Osteocyte (in vitro differentiated cells): ENCODE measurements around the gene KHDC4. TPM values are rescaled to one million over a fixed set of nuclear protein-coding genes. Genes with fewer than 3 reads are reported as not detected.

Experiments
- DNase-seq: peaks from one replicate; pipeline ENCODE4 v3.0.0; 2021; ENCODE audit warnings: mixed read lengths; ENCODE audit not compliant: unreplicated experiment; ENCODE audit errors: extremely low spot score
- H3K27ac Mint-ChIP-seq: one replicate; pipeline ENCODE4 v1.8.0; 2021; ENCODE audit warnings: mild to moderate bottlenecking, mixed read lengths; ENCODE audit not compliant: unreplicated experiment
- H3K27me3 Mint-ChIP-seq: one replicate; pipeline ENCODE4 v1.8.0; 2021; ENCODE audit warnings: mixed read lengths; ENCODE audit not compliant: unreplicated experiment
- H3K36me3 Mint-ChIP-seq: one replicate; pipeline ENCODE4 v1.8.0; 2021; ENCODE audit warnings: mixed read lengths; ENCODE audit not compliant: unreplicated experiment
- H3K4me1 Mint-ChIP-seq: one replicate; pipeline ENCODE4 v1.8.0; 2021; ENCODE audit warnings: mixed read lengths; ENCODE audit not compliant: unreplicated experiment
- H3K4me3 Mint-ChIP-seq: one replicate; pipeline ENCODE4 v1.8.0; 2021; ENCODE audit warnings: mild to moderate bottlenecking, moderate library complexity, mixed read lengths; ENCODE audit not compliant: unreplicated experiment
- H3K9me3 Mint-ChIP-seq: one replicate; pipeline ENCODE4 v1.8.0; 2021; ENCODE audit warnings: mixed read lengths; ENCODE audit not compliant: unreplicated experiment
- total RNA-seq: library from RNA; stranded (reverse); gene quantifications from 2 replicates; pipeline ENCODE4 v1.2.1, GENCODE V29; 2021
- TF ChIP-seq, protein P1 (sequence below): fragments of 200-600 bp; sonication (generic); IDR thresholded peaks from 2 replicates; pipeline ENCODE4 v1.5.0; 2021; ENCODE audit warnings: antibody characterized with exemption, mild to moderate bottlenecking, moderate library complexity

The KHDC4 gene
- total RNA-seq, 1 donor from 2014 or later, result 53.7 TPM

DNA sequence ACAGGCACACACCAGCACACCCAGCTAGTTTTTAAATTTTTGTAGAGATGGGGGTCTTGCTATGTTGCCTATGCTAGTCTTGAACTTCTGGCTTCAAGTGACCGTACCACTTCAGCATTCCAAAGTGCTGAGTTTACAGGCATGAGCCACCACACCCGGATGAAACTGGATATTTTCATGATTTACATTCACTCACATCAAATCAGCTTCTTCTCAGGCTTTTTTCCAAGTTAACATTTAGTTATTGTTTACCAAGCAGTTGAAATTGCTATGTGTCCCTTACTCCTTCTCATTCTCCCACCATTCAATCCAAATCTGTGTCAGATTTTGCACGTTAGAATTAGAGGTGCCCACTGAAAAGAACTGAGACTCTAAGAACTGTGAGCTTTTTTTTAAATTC lies 41.4 kb downstream of the KHDC4 start:
- H3K27ac Mint-ChIP-seq, result peak overlapping the region; percentile 86
- DNase-seq, result no peak
- peaks cover 8% of the 10 kb centered on the region for H3K36me3 Mint-ChIP-seq
- peaks cover 31% of the 10 kb centered on the region for H3K4me1 Mint-ChIP-seq
- TF ChIP-seq, protein P1, sequence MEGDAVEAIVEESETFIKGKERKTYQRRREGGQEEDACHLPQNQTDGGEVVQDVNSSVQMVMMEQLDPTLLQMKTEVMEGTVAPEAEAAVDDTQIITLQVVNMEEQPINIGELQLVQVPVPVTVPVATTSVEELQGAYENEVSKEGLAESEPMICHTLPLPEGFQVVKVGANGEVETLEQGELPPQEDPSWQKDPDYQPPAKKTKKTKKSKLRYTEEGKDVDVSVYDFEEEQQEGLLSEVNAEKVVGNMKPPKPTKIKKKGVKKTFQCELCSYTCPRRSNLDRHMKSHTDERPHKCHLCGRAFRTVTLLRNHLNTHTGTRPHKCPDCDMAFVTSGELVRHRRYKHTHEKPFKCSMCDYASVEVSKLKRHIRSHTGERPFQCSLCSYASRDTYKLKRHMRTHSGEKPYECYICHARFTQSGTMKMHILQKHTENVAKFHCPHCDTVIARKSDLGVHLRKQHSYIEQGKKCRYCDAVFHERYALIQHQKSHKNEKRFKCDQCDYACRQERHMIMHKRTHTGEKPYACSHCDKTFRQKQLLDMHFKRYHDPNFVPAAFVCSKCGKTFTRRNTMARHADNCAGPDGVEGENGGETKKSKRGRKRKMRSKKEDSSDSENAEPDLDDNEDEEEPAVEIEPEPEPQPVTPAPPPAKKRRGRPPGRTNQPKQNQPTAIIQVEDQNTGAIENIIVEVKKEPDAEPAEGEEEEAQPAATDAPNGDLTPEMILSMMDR, result no peak
- no peaks in the 10 kb centered on the region for H3K9me3 Mint-ChIP-seq
- no peaks in the 10 kb centered on the region for H3K27me3 Mint-ChIP-seq
- H3K4me3 Mint-ChIP-seq, result no peak overlapping the region

DNA sequence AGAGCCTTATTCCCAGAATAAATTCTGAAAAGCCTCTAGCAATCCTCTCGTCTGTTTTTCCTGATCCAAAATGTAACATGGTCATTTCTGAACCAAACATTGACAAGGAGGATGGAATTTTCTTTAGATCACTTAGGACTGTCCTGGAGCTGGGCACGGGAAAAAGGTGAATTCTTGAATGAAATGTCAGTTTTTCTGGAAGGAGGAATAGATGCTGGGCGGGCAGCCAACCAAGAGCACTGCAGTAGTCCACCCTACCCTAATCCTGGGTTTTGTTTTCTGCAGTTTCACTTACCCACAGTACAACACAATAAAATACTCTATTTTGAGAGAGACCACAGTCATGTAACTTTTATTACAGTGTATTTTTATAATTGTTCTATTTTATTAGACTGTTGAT lies 44.0 kb downstream of the KHDC4 start:
- H3K27ac Mint-ChIP-seq, result no peak overlapping the region
- H3K4me3 Mint-ChIP-seq, result no peak overlapping the region
- H3K9me3 Mint-ChIP-seq, result no peaks in the 10 kb centered on the region
- peaks cover 31% of the 10 kb centered on the region for H3K4me1 Mint-ChIP-seq
- no peak for DNase-seq
- no peaks in the 10 kb centered on the region for H3K27me3 Mint-ChIP-seq
- no peaks in the 10 kb centered on the region for H3K36me3 Mint-ChIP-seq
- TF ChIP-seq, protein P1, result no peak

DNA sequence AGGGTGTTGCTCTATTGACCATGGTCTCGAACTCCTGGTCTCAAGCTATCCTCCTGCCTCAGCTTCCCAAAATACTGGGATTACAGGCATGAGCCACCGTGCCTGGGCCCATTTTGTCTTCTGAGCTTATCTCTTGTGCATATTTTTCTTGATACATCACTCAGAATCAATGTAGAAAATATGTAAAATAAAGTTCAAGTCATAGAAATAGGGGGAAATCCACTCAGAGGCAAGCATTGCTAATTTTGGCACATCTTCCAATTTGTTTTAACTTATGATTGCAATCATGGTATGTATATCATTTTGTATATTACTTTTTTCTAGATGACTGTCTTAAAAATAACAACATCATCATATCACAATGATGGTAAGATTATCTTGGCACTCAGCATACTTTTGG lies 44.6 kb downstream of the KHDC4 start:
- Mint-ChIP-seq H3K36me3 (no peaks in the 10 kb centered on the region), H3K4me1 (peaks cover 34% of the 10 kb centered on the region), H3K27me3 (no peaks in the 10 kb centered on the region), H3K9me3 (no peaks in the 10 kb centered on the region), H3K4me3 (no peak overlapping the region), H3K27ac (no peak overlapping the region)
- DNase-seq, result no peak
- TF ChIP-seq, protein P1, result no peak

DNA sequence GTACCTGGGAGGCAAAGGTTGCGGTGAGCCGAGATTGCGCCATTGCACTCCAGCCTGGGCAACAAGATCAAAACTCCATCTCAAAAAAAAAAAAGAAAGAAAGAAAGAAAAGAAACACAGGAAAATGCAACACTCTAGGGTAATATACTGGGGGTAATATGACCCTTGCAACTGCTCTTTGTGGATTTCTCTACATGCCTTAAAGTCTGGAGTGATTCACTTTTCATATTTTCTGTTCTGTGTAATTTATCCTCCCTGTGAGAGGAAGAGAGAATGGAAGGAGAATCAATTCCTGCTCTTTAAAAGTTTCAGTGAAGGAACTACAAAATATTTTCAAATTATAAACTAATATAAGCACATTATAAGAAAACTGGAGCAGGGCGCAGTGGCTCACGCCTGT lies 45.7 kb downstream of the KHDC4 start:
- no peak overlapping the region for H3K4me3 Mint-ChIP-seq
- H3K9me3 Mint-ChIP-seq, result no peaks in the 10 kb centered on the region
- H3K36me3 Mint-ChIP-seq, result no peaks in the 10 kb centered on the region
- TF ChIP-seq, protein P1, result no peak
- DNase-seq, result no peak
- peaks cover 31% of the 10 kb centered on the region for H3K4me1 Mint-ChIP-seq
- no peaks in the 10 kb centered on the region for H3K27me3 Mint-ChIP-seq
- H3K27ac Mint-ChIP-seq, result peak overlapping the region; percentile 68

DNA sequence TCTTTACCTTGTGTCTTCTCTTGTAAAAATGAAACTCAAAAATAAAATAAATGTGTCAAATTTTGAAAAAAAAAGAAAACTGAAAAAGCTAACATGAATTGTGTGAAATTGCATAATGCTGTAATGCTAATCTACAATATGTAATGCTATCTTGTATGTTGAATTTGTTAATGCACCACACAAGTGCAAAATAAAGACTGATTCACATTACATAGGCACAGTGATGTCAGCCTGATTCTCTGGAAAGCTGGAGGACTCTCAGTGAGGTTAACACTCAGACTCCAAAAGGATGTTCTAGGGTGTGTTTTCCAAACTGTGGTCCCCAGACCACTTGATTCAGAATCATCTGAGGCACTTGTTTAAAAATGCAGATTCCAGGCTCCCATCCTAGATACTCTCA lies 49.2 kb downstream of the KHDC4 start:
- Mint-ChIP-seq H3K27ac (no peak overlapping the region), H3K27me3 (no peaks in the 10 kb centered on the region), H3K9me3 (no peaks in the 10 kb centered on the region), H3K4me3 (no peak overlapping the region), H3K4me1 (peaks cover 15% of the 10 kb centered on the region), H3K36me3 (peaks cover 6% of the 10 kb centered on the region)
- TF ChIP-seq, protein P1, result no peak
- no peak for DNase-seq
